Fibroblast of lung (primary cell): ENCODE measurements around the gene PPP1R3C. TPM values are rescaled to one million over a fixed set of nuclear protein-coding genes. Genes with fewer than 3 reads are reported as not detected.

Experiments used
- polyA plus RNA-seq, 2 donors: library from polyadenylated mRNA; depleted of rRNA in 1 of 2; stranded (reverse) in 1 of 2; unstranded in 1 of 2; fragments of >200 nt; gene quantifications; 2 replicates each; pipeline ENCODE4 v1.2.1, GENCODE V29; 2011 to 2012; ENCODE audit warnings: missing spikeins in 1 of 2
- total RNA-seq: library from RNA; depleted of rRNA; stranded (reverse); fragments of >200 nt; gene quantifications from 2 replicates; pipeline ENCODE4 v1.2.1, GENCODE V29; 2014

PPP1R3C gene
- total and polyA plus RNA-seq, 2 donors (not counting 1 experiment from before 2014, with no cell fraction given), result 67.8 to 125 TPM

Other genes starting within 250 kb of the PPP1R3C start
- gene HECTD2, start 222.7 kb downstream of the PPP1R3C start, total RNA-seq, result 7.2 and 8.3 TPM in 2 replicates
- gene HECTD2, start 222.7 kb downstream of the PPP1R3C start, polyA plus RNA-seq, result 5.2 and 7.6 TPM in 2 replicates
- 57.5 and 61.6 TPM in 2 replicates for gene TNKS2, start 165.4 kb upstream of the PPP1R3C start, total RNA-seq
- gene TNKS2, start 165.4 kb upstream of the PPP1R3C start, polyA plus RNA-seq, result 31.8 and 44.6 TPM in 2 replicates